IMR-90 (cell line): ENCODE measurements around the gene EEF2K. TPM values are rescaled to one million over a fixed set of nuclear protein-coding genes. Genes with fewer than 3 reads are reported as not detected.
A peak's percentile ranks its signal among the peaks of the same experiment; 100 is the strongest.

Experiments
- ATAC-seq: fragments of 200-7000 bp; cut with Tn5 transposase; 2 replicates; pipeline ENCODE4 v1.9.1; 2020; ENCODE audit warnings: low read depth, mild to moderate bottlenecking, moderate library complexity
- BruUV-seq: library from RNA; stranded (reverse); fragments of 400-500 nt; replicated peaks from 2 replicates; lab custom pipeline; 2021; lab: Mats Ljungman, UMichigan
- CTCF ChIA-PET: fragments of 300-600 bp; formaldehyde crosslinking; extraction: SDS; loops from one replicate; lab custom pipeline; 2021; ENCODE audit warnings: antibody characterized with exemption; lab: Yijun Ruan, JAX
- POLR2A ChIA-PET: fragments of 300-600 bp; sonication (Branson Sonifier 250); formaldehyde crosslinking; loops from one replicate; lab custom pipeline; 2022; ENCODE audit warnings: antibody characterized with exemption; ENCODE audit not compliant: unreplicated experiment; lab: Charles Lee
- DNase-seq: peaks from one replicate; pipeline ENCODE4 v3.0.0; 2013
- H2AFZ ChIP-seq: replicated peaks from 2 replicates; pipeline ENCODE3; 2013; ENCODE audit warnings: low read length, mild to moderate bottlenecking; ENCODE audit not compliant: poor library complexity
- H2AK5ac ChIP-seq: 2 replicates; pipeline ENCODE4 v1.6.1; 2013; ENCODE audit warnings: low read depth, low read length, inconsistent platforms
- H2AK9ac ChIP-seq: replicated peaks from 2 replicates; pipeline ENCODE3; 2013; ENCODE audit warnings: mild to moderate bottlenecking, low read depth, low read length, moderate library complexity; ENCODE audit not compliant: poor library complexity
- H2BK120ac ChIP-seq: 2 replicates; pipeline ENCODE4 v1.6.1; 2013; ENCODE audit warnings: low read depth, low read length, inconsistent platforms
- H2BK15ac ChIP-seq: 3 replicates; pipeline ENCODE4 v1.6.1; 2013; ENCODE audit warnings: low read depth, low read length, inconsistent platforms
- H2BK20ac ChIP-seq: 2 replicates; pipeline ENCODE4 v1.6.1; 2013; ENCODE audit warnings: low read depth, mild to moderate bottlenecking, inconsistent platforms, low read length, moderate library complexity
- H2BK5ac ChIP-seq: 2 replicates; pipeline ENCODE4 v1.6.1; 2013; ENCODE audit warnings: mild to moderate bottlenecking, low read depth, low read length, inconsistent platforms; ENCODE audit not compliant: poor library complexity, severe bottlenecking
- H3K14ac ChIP-seq: replicated peaks from 2 replicates; pipeline ENCODE4 v1.6.1; 2013; ENCODE audit warnings: low read depth, low read length, inconsistent platforms
- H3K18ac ChIP-seq: 2 replicates; pipeline ENCODE4 v1.6.1; 2013; ENCODE audit warnings: low read depth, low read length, control low read depth
- H3K23ac ChIP-seq: 2 replicates; pipeline ENCODE4 v1.6.1; 2013; ENCODE audit warnings: low read depth, low read length, inconsistent platforms
- H3K27ac ChIP-seq: 2 replicates; pipeline ENCODE4 v1.5.1; 2013; ENCODE audit warnings: mild to moderate bottlenecking, control low read depth, low read length; ENCODE audit not compliant: insufficient read depth
- H3K27me3 ChIP-seq: 2 replicates; pipeline ENCODE4 v1.6.1; 2013; ENCODE audit warnings: low read length; ENCODE audit not compliant: control insufficient read depth, insufficient read depth
- H3K36me3 ChIP-seq: 2 replicates; pipeline ENCODE4 v1.6.1; 2013; ENCODE audit warnings: low read length, mixed read lengths; ENCODE audit not compliant: control insufficient read depth, insufficient read depth
- H3K4ac ChIP-seq: 2 replicates; pipeline ENCODE4 v1.6.1; 2013; ENCODE audit warnings: low read depth, low read length, inconsistent platforms
- H3K4me1 ChIP-seq: 2 replicates; pipeline ENCODE4 v1.6.1; 2013; ENCODE audit warnings: low read length, mixed read lengths; ENCODE audit not compliant: control insufficient read depth, insufficient read depth
- H3K4me2 ChIP-seq: 2 replicates; pipeline ENCODE4 v1.6.1; 2013; ENCODE audit warnings: low read depth, mild to moderate bottlenecking, control low read depth, low read length, moderate library complexity
- H3K4me3 ChIP-seq: 2 replicates; pipeline ENCODE4 v1.5.1; 2013; ENCODE audit warnings: low read depth, mild to moderate bottlenecking, control low read depth, low read length, moderate library complexity; ENCODE audit not compliant: insufficient read depth
- H3K56ac ChIP-seq: 2 replicates; pipeline ENCODE4 v1.6.1; 2013; ENCODE audit warnings: low read length, inconsistent platforms; ENCODE audit not compliant: insufficient read depth; ENCODE audit errors: extremely low read depth
- H3K79me1 ChIP-seq, 2 experiments: 2 replicates each; pipeline ENCODE4 v1.6.1; 2013; ENCODE audit warnings: low read length in 2 of 2, inconsistent platforms in 1 of 2, low read depth in 1 of 2
- H3K9ac ChIP-seq: 2 replicates; pipeline ENCODE4 v1.6.1; 2013; ENCODE audit warnings: low read depth, low read length, control low read depth
- H3K9me1 ChIP-seq: 2 replicates; pipeline ENCODE4 v1.6.1; 2013; ENCODE audit warnings: low read length, inconsistent platforms; ENCODE audit not compliant: insufficient read depth
- H3K9me3 ChIP-seq: 2 replicates; pipeline ENCODE4 v1.6.1; 2013; ENCODE audit warnings: low read length; ENCODE audit not compliant: control insufficient read depth, insufficient read depth
- H4K20me1 ChIP-seq: 2 replicates; pipeline ENCODE4 v1.6.1; 2013; ENCODE audit warnings: low read length, inconsistent platforms; ENCODE audit not compliant: insufficient read depth
- H4K5ac ChIP-seq: 2 replicates; pipeline ENCODE4 v1.6.1; 2013; ENCODE audit warnings: mild to moderate bottlenecking, low read depth, low read length, control low read depth
- H4K8ac ChIP-seq, 2 experiments: 2 replicates each; pipeline ENCODE4 v1.6.1; 2013; ENCODE audit warnings: low read depth in 2 of 2, low read length in 2 of 2, control low read depth in 1 of 2, inconsistent platforms in 1 of 2
- H4K91ac ChIP-seq: 2 replicates; pipeline ENCODE4 v1.6.1; 2013; ENCODE audit warnings: low read depth, low read length, inconsistent platforms; ENCODE audit not compliant: insufficient read depth
- BHLHE40 ChIP-seq: fragments of 150-350 bp; IDR thresholded peaks from 2 replicates; pipeline ENCODE4 v1.6.1; 2016; ENCODE audit warnings: mild to moderate bottlenecking, low read depth, low read length
- CEBPB ChIP-seq: IDR thresholded peaks from 2 replicates; pipeline ENCODE4 v1.6.1; 2012; ENCODE audit warnings: low read depth, low read length, improper control_type of control experiment
- CHD1 ChIP-seq: IDR thresholded peaks from 2 replicates; pipeline ENCODE4 v1.6.1; 2012; ENCODE audit warnings: low read depth, low read length, improper control_type of control experiment
- CTCF ChIP-seq: conservative IDR thresholded peaks from 2 replicates; pipeline ENCODE4 v1.5.1; 2012; ENCODE audit warnings: mild to moderate bottlenecking, low read depth, low read length, improper control_type of control experiment
- FOS ChIP-seq: fragments of 150-350 bp; IDR thresholded peaks from 2 replicates; pipeline ENCODE4 v1.6.1; 2016; ENCODE audit warnings: low read depth, low read length
- MAFK ChIP-seq: IDR thresholded peaks from 2 replicates; pipeline ENCODE4 v1.6.1; 2012; ENCODE audit warnings: low read depth, low read length, improper control_type of control experiment
- MXI1 ChIP-seq: IDR thresholded peaks from 2 replicates; pipeline ENCODE4 v1.6.1; 2012; ENCODE audit warnings: low read depth, mild to moderate bottlenecking, low read length, moderate library complexity, borderline replicate concordance
- POLR2A ChIP-seq: IDR thresholded peaks from 2 replicates; pipeline ENCODE4 v1.6.1; 2012; ENCODE audit warnings: mild to moderate bottlenecking, low read depth, low read length
- RAD21 ChIP-seq: IDR thresholded peaks from 2 replicates; pipeline ENCODE4 v1.6.1; 2012; ENCODE audit warnings: low read length, improper control_type of control experiment
- RCOR1 ChIP-seq: IDR thresholded peaks from 2 replicates; pipeline ENCODE4 v1.6.1; 2012; ENCODE audit warnings: mild to moderate bottlenecking, low read length, improper control_type of control experiment; ENCODE audit not compliant: insufficient replicate concordance
- RFX5 ChIP-seq: IDR thresholded peaks from 2 replicates; pipeline ENCODE4 v1.8.0; 2012; ENCODE audit warnings: low read depth, mild to moderate bottlenecking, low read length, moderate library complexity
- SMC3 ChIP-seq: fragments of 150-350 bp; IDR thresholded peaks from 2 replicates; pipeline ENCODE4 v1.6.1; 2016; ENCODE audit warnings: low read depth, mild to moderate bottlenecking, antibody characterized with exemption, low read length, moderate library complexity
- USF2 ChIP-seq: fragments of 150-350 bp; IDR thresholded peaks from 2 replicates; pipeline ENCODE4 v1.6.1; 2017; ENCODE audit warnings: mild to moderate bottlenecking, antibody characterized with exemption, low read length, low read depth
- WGBS, 2 experiments: methylation state at CpG; one replicate each; pipeline versions ENCODE4 v1.1.5 to v1.1.7; 2013; ENCODE audit warnings: missing lambda C conversion rate in 2 of 2; ENCODE audit not compliant: insufficient read length in 1 of 2; ENCODE audit errors: extremely low coverage in 2 of 2; 5-methylcytosine and 5-hydroxymethylcytosine counted together
- dilution Hi-C: fragments of 300-500 bp; cut with HindIII; formaldehyde crosslinking; loops from one replicate; pipeline ENCODE4 v1.14.3; 2018; ENCODE audit warnings: low sequenced_read_pairs; ENCODE audit not compliant: unreplicated experiment
- in situ Hi-C: fragments of 300-500 bp; cut with MboI; formaldehyde crosslinking; loops from 3 replicates; pipeline ENCODE4 v1.14.3; 2019; ENCODE audit warnings: low sequenced_read_pairs, inconsistent platforms, mixed read lengths
- intact Hi-C: fragments of 100-400 bp; cut with micrococcal nuclease; formaldehyde crosslinking; loops from 2 replicates; pipeline ENCODE4 v1.10.0; 2022
- polyA plus RNA-seq, 3 experiments: library from polyadenylated mRNA; depleted of rRNA; stranded (reverse); fragments of >200 nt; gene quantifications; 2 replicates each; pipeline ENCODE4 v1.2.3, GENCODE V29; 2012; ENCODE audit warnings: low replicate concordance in 1 of 3
- total RNA-seq: library from RNA; depleted of rRNA; stranded (reverse); fragments of >200 nt; gene quantifications from 2 replicates; pipeline ENCODE4 v1.2.3, GENCODE V29; 2012
- TF ChIP-seq, protein P1 (sequence below): fragments of 150-350 bp; IDR thresholded peaks from 2 replicates; pipeline ENCODE4 v1.6.1; 2016; ENCODE audit warnings: low read depth, mild to moderate bottlenecking, low read length, moderate library complexity, borderline replicate concordance

The EEF2K gene
- total and polyA plus RNA-seq, 2 of the 4 experiments (the other 2 are of a cell fraction) = 9.7 to 16.5 TPM

GRCh38 chr16:22321340-22322001 lies 115.4 kb downstream of the EEF2K start:
- Histone ChIP-seq H2BK120ac (no peak overlapping the region), H3K9me1 (no peaks in the 10 kb centered on the region), H4K5ac (no peak overlapping the region), H3K36me3 (peaks cover 48% of the 10 kb centered on the region), H3K23ac (no peak overlapping the region), H2AK5ac (no peak overlapping the region; the same call in 1 of the 2 replicates), H4K8ac (no peak overlapping the region), H3K9me3 (no peaks in the 10 kb centered on the region), H3K4me3 (no peak overlapping the region), H3K18ac (no peak overlapping the region), H3K14ac (no peak overlapping the region), H3K4ac (no peak overlapping the region), H4K20me1 (peaks cover 19% of the 10 kb centered on the region), H4K91ac (no peak overlapping the region), H2BK5ac (no peak overlapping the region), H3K4me1 (no peaks in the 10 kb centered on the region), H3K56ac (no peak overlapping the region), H3K27ac (no peak overlapping the region), H2AFZ (peak overlapping the region; percentile 9), H3K9ac (no peak overlapping the region), H2BK20ac (no peak overlapping the region), H3K4me2 (no peak overlapping the region), H2AK9ac (peak overlapping the region; percentile 22), H3K27me3 (no peaks in the 10 kb centered on the region), H2BK15ac (no peak overlapping the region), H3K79me1 (peaks cover 0 to 17% of the 10 kb centered on the region in 2 experiments; a peak in 2 of 4 replicates)
- dilution Hi-C loops = no loop called here
- DNase-seq (peak; percentile 70), ATAC-seq (peak; percentile 79)
- intact Hi-C loops = loop anchor here (5.0 kb wide), 1 partner anchor 764 kb away; no protein-coding TSS in a partner anchor
- POLR2A ChIA-PET = no interaction called here
- CTCF ChIA-PET = interaction anchor here (0.6 to 1.0 kb wide), 5 partner anchors 9 to 1162 kb away, joined by 3 to 4 read pairs (median 3); no protein-coding TSS in a partner anchor
- no TSS peak for BruUV-seq
- TF ChIP-seq SMC3 = peak; percentile 85
- TF ChIP-seq, protein P1, sequence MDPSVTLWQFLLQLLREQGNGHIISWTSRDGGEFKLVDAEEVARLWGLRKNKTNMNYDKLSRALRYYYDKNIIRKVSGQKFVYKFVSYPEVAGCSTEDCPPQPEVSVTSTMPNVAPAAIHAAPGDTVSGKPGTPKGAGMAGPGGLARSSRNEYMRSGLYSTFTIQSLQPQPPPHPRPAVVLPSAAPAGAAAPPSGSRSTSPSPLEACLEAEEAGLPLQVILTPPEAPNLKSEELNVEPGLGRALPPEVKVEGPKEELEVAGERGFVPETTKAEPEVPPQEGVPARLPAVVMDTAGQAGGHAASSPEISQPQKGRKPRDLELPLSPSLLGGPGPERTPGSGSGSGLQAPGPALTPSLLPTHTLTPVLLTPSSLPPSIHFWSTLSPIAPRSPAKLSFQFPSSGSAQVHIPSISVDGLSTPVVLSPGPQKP = no peak
- peak; percentile 14; the same call in 1 of the 2 replicates for TF ChIP-seq BHLHE40
- no peak for TF ChIP-seq RFX5
- TF ChIP-seq POLR2A = no peak
- TF ChIP-seq FOS = no peak
- TF ChIP-seq RCOR1 = no peak
- TF ChIP-seq MXI1 = peak; percentile 57; the same call in 1 of the 2 replicates
- peak; percentile 91 for TF ChIP-seq CTCF
- no peak for TF ChIP-seq CHD1
- peak; percentile 50; the same call in 1 of the 2 replicates for TF ChIP-seq CEBPB
- no peak for TF ChIP-seq USF2
- TF ChIP-seq MAFK = no peak
- peak; percentile 95 for TF ChIP-seq RAD21
- 48% methylated on average over 10 of the region's 16 CpGs; no CpG with 5 or more reads in 1 of the 2 experiments for WGBS, 2 experiments
- in situ Hi-C loops = no loop called here
